HepG2 (cell line): ENCODE measurements around the gene VDAC2. TPM values are rescaled to one million over a fixed set of nuclear protein-coding genes. Genes with fewer than 3 reads are reported as not detected.

ENCODE experiments used
- ATAC-seq: fragments of 200-7000 bp; cut with Tn5 transposase; 3 replicates; pipeline ENCODE4 v1.9.1; 2020; ENCODE audit warnings: mild to moderate bottlenecking, moderate library complexity
- BruUV-seq: library from RNA; stranded (reverse); fragments of 400-500 nt; replicated peaks from 2 replicates; lab custom pipeline; 2021; lab: Mats Ljungman, UMichigan
- CTCF ChIA-PET: fragments of 300-600 bp; formaldehyde crosslinking; extraction: SDS; loops from one replicate; lab custom pipeline; 2021; ENCODE audit warnings: low total read pairs, inconsistent platforms, low intra/inter-chr PET ratio; lab: Yijun Ruan, JAX
- POLR2A ChIA-PET: fragments of 350-600 bp; sonication (Branson Sonifier 250); formaldehyde crosslinking; loops from one replicate; lab custom pipeline; 2020; ENCODE audit warnings: antibody characterized with exemption, inconsistent platforms; lab: Yijun Ruan, JAX
- DNase-seq: peaks from one replicate; pipeline ENCODE4 v3.0.0-alpha.2; 2015; ENCODE audit warnings: low spot score
- FAIRE-seq: peaks from 3 replicates; lab custom pipeline; 2011; peaks lifted over from hg19 to GRCh38; lab: Jason Lieb, UNC
- H2AFZ ChIP-seq: one replicate; pipeline ENCODE4 v1.6.1; 2011; ENCODE audit warnings: low read length, inconsistent platforms
- H3K27ac ChIP-seq: fragments of 300-600 bp; 3 replicates; pipeline ENCODE4 v1.8.0; 2011; ENCODE audit warnings: mixed run types, mild to moderate bottlenecking, mixed read lengths, low read length, inconsistent platforms; ENCODE audit not compliant: insufficient read depth; ENCODE audit errors: extremely low read length
- H3K27me3 ChIP-seq, 2 experiments: fragments of 200-600 bp in 1 of 2; 2 replicates in 1 of 2; 3 replicates in 1 of 2; pipeline versions ENCODE4 v1.6.0 to v1.8.0; 2011; ENCODE audit warnings: low read length in 2 of 2, mild to moderate bottlenecking in 2 of 2, moderate library complexity in 2 of 2, inconsistent platforms in 1 of 2; ENCODE audit not compliant: insufficient read depth in 2 of 2, control insufficient read depth in 1 of 2
- H3K36me3 ChIP-seq, 2 experiments: fragments of 200-600 bp in 1 of 2; replicated peaks in 1 of 2; 2 replicates in 1 of 2; 3 replicates in 1 of 2; pipeline versions ENCODE4 v1.5.1 to v1.8.0; 2011; ENCODE audit warnings: low read length in 2 of 2, inconsistent platforms in 1 of 2; ENCODE audit not compliant: insufficient read depth in 2 of 2, control insufficient read depth in 1 of 2
- H3K4me1 ChIP-seq: 2 replicates; pipeline ENCODE4 v1.5.1; 2012; ENCODE audit warnings: low read length, inconsistent platforms; ENCODE audit not compliant: insufficient read depth
- H3K4me2 ChIP-seq: 2 replicates; pipeline ENCODE4 v1.6.0; 2011; ENCODE audit warnings: low read depth, low read length, inconsistent platforms
- H3K4me3 ChIP-seq, 3 experiments: fragments of 200-600 bp in 1 of 3; sonication (generic), shearing (Covaris generic) in 1 of 3; replicated peaks in 1 of 3; 2 replicates each; pipeline ENCODE4 v1.5.1; 2011 to 2016; ENCODE audit warnings: low read length in 3 of 3, inconsistent platforms in 2 of 3, low read depth in 2 of 3, mild to moderate bottlenecking in 2 of 3, control low read depth in 1 of 3, mixed read lengths in 1 of 3; ENCODE audit not compliant: insufficient read depth in 1 of 3
- H3K79me2 ChIP-seq: one replicate; pipeline ENCODE4 v1.6.1; 2011; ENCODE audit warnings: low read length, inconsistent platforms; ENCODE audit not compliant: insufficient read depth
- H3K9ac ChIP-seq: 2 replicates; pipeline ENCODE4 v1.6.0; 2011; ENCODE audit warnings: mild to moderate bottlenecking, low read depth, low read length, inconsistent platforms; ENCODE audit not compliant: insufficient read depth
- H3K9me3 ChIP-seq: 2 replicates; pipeline ENCODE4 v1.5.1; 2012; ENCODE audit warnings: mild to moderate bottlenecking, low read length
- H4K20me1 ChIP-seq: 2 replicates; pipeline ENCODE4 v1.6.0; 2011; ENCODE audit warnings: inconsistent platforms, mild to moderate bottlenecking, low read length, moderate library complexity; ENCODE audit not compliant: insufficient read depth
- CEBPB ChIP-seq: IDR thresholded peaks from 2 replicates; pipeline ENCODE4 v1.6.1; 2011; ENCODE audit warnings: low read depth, low read length, improper control_type of control experiment, borderline replicate concordance
- HIC2 ChIP-seq: sonication (generic); formaldehyde crosslinking; IDR thresholded peaks from 2 replicates; pipeline ENCODE4 v1.9.0; 2022; ENCODE audit warnings: low read depth, missing genetic modification reagents
- HNF4A ChIP-seq: sonication (generic); formaldehyde crosslinking; IDR thresholded peaks from 2 replicates; pipeline ENCODE4 v1.4.0; 2020; ENCODE audit warnings: missing genetic modification reagents
- HNRNPL ChIP-seq: fragments of 200-400 bp; formaldehyde crosslinking; IDR thresholded peaks from 2 replicates; pipeline ENCODE4 v1.6.1; 2017; ENCODE audit warnings: mild to moderate bottlenecking, low read depth, low read length
- NONO ChIP-seq, 2 experiments: fragments of 450-650 bp in 1 of 2; sonication (generic) in 1 of 2; formaldehyde crosslinking in 1 of 2; IDR thresholded peaks in 1 of 2; conservative IDR thresholded peaks in 1 of 2; 2 replicates each; pipeline versions ENCODE4 v1.6.1 to v1.8.0; 2017 to 2022; ENCODE audit warnings: mild to moderate bottlenecking in 1 of 2, missing genetic modification reagents in 1 of 2, moderate library complexity in 1 of 2
- SNAPC4 ChIP-seq: sonication (generic); formaldehyde crosslinking; IDR thresholded peaks from 2 replicates; pipeline ENCODE4 v1.4.0; 2020; ENCODE audit warnings: mild to moderate bottlenecking, missing genetic modification reagents
- ZNF644 ChIP-seq: IDR thresholded peaks from 2 replicates; pipeline ENCODE4 v1.6.1; 2016; ENCODE audit warnings: low read depth
- ZNF687 ChIP-seq: sonication (generic); formaldehyde crosslinking; IDR thresholded peaks from 2 replicates; pipeline ENCODE4 v1.5.1; 2020; ENCODE audit warnings: mild to moderate bottlenecking, missing genetic modification reagents, moderate library complexity
- WGBS: methylation state at CpG from one replicate; pipeline ENCODE4 v1.1.6; 2017; ENCODE audit warnings: low lambda C conversion rate; 5-methylcytosine and 5-hydroxymethylcytosine counted together
- in situ Hi-C: cut with HindIII; loops from 2 replicates; pipeline ENCODE4 v1.10.0; 2017; ENCODE audit warnings: low pct_unique_long_range_greater_than_20kb; ENCODE audit not compliant: extremely low pct_ligation_motif_present
- intact Hi-C: fragments of 100-400 bp; cut with micrococcal nuclease; formaldehyde crosslinking; loops from one replicate; pipeline ENCODE4 v1.10.0; 2022; ENCODE audit not compliant: unreplicated experiment
- polyA plus RNA-seq, 8 experiments: library from polyadenylated mRNA; depleted of rRNA in 3 of 8; stranded (reverse) in 7 of 8; unstranded in 1 of 8; fragments of >200 nt; fragmentation: Illumina TruSeq in 4 of 8; extraction: Trizol in 4 of 8; gene quantifications; 2 replicates each; pipeline versions ENCODE4 v1.2.1 to v1.2.3, GENCODE V29; 2011 to 2016; ENCODE audit warnings: low read depth in 4 of 8, missing spikeins in 1 of 8, mixed read lengths in 1 of 8; ENCODE audit not compliant: insufficient read depth in 1 of 8
- total RNA-seq, 5 experiments: library from RNA; depleted of rRNA; stranded (reverse); fragments of >200 nt; fragmentation: Illumina TruSeq; extraction: Trizol; gene quantifications; 2 replicates each; pipeline ENCODE4 v1.2.3, GENCODE V29; 2016; ENCODE audit warnings: low read depth in 1 of 5

The VDAC2 gene
- total and polyA plus RNA-seq, 2 of the 13 experiments (the other 11 are each of a cell fraction or from before 2014, with no cell fraction given) = 67.9 to 222 TPM

- Histone ChIP-seq H3K4me3 (peak overlapping the region in 1 of 3 experiments; percentile 44; a peak in 2 of 6 replicates), H4K20me1 (no peaks in the 10 kb centered on the region), H2AFZ (peak overlapping the region; percentile 20), H3K9ac (no peak overlapping the region), H3K9me3 (no peaks in the 10 kb centered on the region), H3K4me1 (peaks cover 44% of the 10 kb centered on the region), H3K79me2 (no peaks in the 10 kb centered on the region), H3K27me3 (no peaks in the 10 kb centered on the region; a peak in 1 of 5 replicates), H3K4me2 (peak overlapping the region; percentile 52), H3K36me3 (no peaks in the 10 kb centered on the region), H3K27ac (no peak overlapping the region)
- ATAC-seq = peak; percentile 27
- in situ Hi-C loops (no loop called here), intact Hi-C loops (no loop called here)
- no peak for DNase-seq
- 34% methylated on average over 6 of the region's 8 CpGs for WGBS
- peak; percentile 63 for TF ChIP-seq HIC2 (CRISPR knock-in tag)
- TF ChIP-seq SNAPC4 = no peak
- peak; percentile 19; the same call in 1 of the 2 replicates for TF ChIP-seq CEBPB
- 0 out of 2 replicates have a peak, but pooled peaks have one; percentile 11 for TF ChIP-seq ZNF644 (CRISPR knock-in tag)
- 0 out of 2 replicates have a peak, but pooled peaks have one; percentile 9 for TF ChIP-seq ZNF687
- TF ChIP-seq NONO (IDR thresholded peaks at IDR 0.05) = no peak
- TF ChIP-seq NONO (CRISPR knock-in tag; conservative IDR thresholded peaks at IDR 0.05) = no peak
- peak; percentile 66; the same call in 1 of the 2 replicates for TF ChIP-seq HNF4A (CRISPR knock-in tag)
- 0 out of 2 replicates have a peak, but pooled peaks have one; percentile 61 for TF ChIP-seq HNRNPL
- ChIA-PET CTCF (no interaction called here), POLR2A (interaction anchor here (2.2 kb wide), 1 partner anchor 157 kb away, joined by 4 read pairs; the partner anchor contains the start of gene ZNF503)
- peak; percentile 46 for FAIRE-seq
- BruUV-seq = no TSS peak
These were observed 34.1 kb downstream of the VDAC2 start for GRCh38 chr10:75244487-75245353.
